H1 (cell line): ENCODE data around the gene CUL1. TPM values are rescaled to one million over a fixed set of nuclear protein-coding genes. Genes with fewer than 3 reads are reported as not detected.

Experiments
- CBX8 ChIP-seq: fragments of 300-800, 300-1000 bp; sonication (generic); IDR thresholded peaks from 2 replicates; pipeline ENCODE4 v1.7.1; 2016; ENCODE audit warnings: low read depth, low read length, borderline replicate concordance
- CHD7 ChIP-seq: fragments of 300-600 bp; sonication (generic); IDR thresholded peaks from 2 replicates; pipeline ENCODE4 v1.7.1; 2012; ENCODE audit warnings: low read length, moderate library complexity, mild to moderate bottlenecking, inconsistent platforms; ENCODE audit not compliant: insufficient replicate concordance
- POLR2AphosphoS5 ChIP-seq: IDR thresholded peaks from 2 replicates; pipeline ENCODE4 v1.6.1; 2011; ENCODE audit warnings: low read depth, low read length
- SAP30 ChIP-seq: fragments of 300-600 bp; sonication (generic); IDR thresholded peaks from 2 replicates; pipeline ENCODE4 v1.7.1; 2012; ENCODE audit warnings: low read length, moderate library complexity, mild to moderate bottlenecking, inconsistent platforms; ENCODE audit not compliant: insufficient read depth, insufficient replicate concordance
- ZNF274 ChIP-seq: IDR thresholded peaks from 2 replicates; pipeline ENCODE4 v1.7.0; 2012; ENCODE audit warnings: low read length, borderline replicate concordance; ENCODE audit errors: extremely low read depth
- polyA plus RNA-seq, 7 experiments: library from polyadenylated mRNA; depleted of rRNA in 3 of 7; stranded (reverse) in 5 of 7; unstranded in 2 of 7; fragments of >200 nt in 5 of 7; fragments of 200-250 nt in 2 of 7; gene quantifications; 1 replicate in 5 of 7; 2 replicates in 1 of 7; 4 replicates in 1 of 7; pipeline versions ENCODE4 v1.2.1 to v1.2.3, GENCODE V29; 2011 to 2013; ENCODE audit warnings: missing spikeins in 2 of 7, mixed read lengths in 2 of 7
- total RNA-seq: library from RNA; stranded (reverse); fragmentation: NEBNext Ultra II Directional; extraction: Animal tissue kit (Norgen Biotek cat#: 25700); gene quantifications from 2 replicates; pipeline ENCODE4 v1.2.1, GENCODE V29; 2021

The CUL1 gene
- total and polyA plus RNA-seq, 2 of the 8 experiments (the other 6 are each of a cell fraction or from before 2014, with no cell fraction given): 33.0 to 77.3 TPM

GRCh38 chr7:148849393-148850098 is 150.8 kb downstream of the CUL1 start (continued):
- no peak for TF ChIP-seq CHD7
- TF ChIP-seq SAP30: no peak
- TF ChIP-seq CBX8: no peak
- TF ChIP-seq POLR2AphosphoS5: no peak
- no peak for TF ChIP-seq ZNF274
